ENCODE results near the gene MORN1.
A peak's percentile ranks its signal among the peaks of the same experiment; 100 is the strongest.

Gene MORN1

DNA sequence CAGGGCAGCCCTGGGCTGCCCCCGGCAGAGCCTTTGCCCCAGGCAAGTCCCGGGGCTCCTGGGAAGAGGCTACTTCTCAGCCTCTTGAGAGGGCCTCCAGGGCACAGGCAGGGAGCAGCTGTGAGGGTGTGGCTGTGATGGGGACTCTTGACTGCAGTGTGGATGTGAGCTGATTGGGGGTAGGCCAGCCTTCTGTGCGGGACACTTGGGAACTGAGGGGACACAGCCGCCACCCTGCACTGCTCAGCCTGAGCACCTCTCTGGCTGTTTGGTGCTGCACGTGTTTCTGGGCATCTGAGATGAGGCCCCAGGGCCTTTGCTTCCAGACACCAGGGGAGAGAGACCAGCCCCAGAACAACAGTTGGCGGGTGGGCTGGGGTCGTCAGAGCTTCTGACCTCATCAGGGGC, 101.2 kb downstream of the MORN1 start:
- peak; percentile 50 for DNase-seq (ENCODE audit: low spot score)

DNA sequence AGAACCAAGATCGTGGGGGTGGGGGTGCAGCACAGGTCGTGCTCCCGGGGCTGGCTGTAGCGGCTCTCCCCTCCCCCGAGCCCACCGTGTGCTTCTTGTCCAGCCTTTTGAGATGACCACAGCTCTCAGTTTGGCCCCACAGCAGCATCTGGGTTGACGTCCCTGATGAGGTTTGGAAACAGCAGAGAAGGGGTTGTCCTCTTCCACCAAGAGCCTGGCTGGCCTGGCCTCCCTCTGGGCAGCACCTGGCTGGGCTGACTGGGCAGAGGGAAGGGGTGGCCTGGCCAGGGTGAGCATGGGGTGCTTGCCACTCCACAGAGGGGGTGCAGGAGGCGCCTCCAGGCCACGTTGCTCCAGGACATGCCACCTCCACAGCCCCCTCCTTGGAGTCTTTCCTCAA, 101.7 kb downstream of the MORN1 start:
- no peak for DNase-seq (ENCODE audit: low spot score)

- DNase-seq (ENCODE audit: low spot score), result no peak
Observed at GRCh38 chr1:2288816-2289536, 102.4 kb downstream of the MORN1 start.

- DNase-seq (ENCODE audit: low spot score), result no peak
Observed at GRCh38 chr1:2288311-2288710, 103.0 kb downstream of the MORN1 start.

DNA sequence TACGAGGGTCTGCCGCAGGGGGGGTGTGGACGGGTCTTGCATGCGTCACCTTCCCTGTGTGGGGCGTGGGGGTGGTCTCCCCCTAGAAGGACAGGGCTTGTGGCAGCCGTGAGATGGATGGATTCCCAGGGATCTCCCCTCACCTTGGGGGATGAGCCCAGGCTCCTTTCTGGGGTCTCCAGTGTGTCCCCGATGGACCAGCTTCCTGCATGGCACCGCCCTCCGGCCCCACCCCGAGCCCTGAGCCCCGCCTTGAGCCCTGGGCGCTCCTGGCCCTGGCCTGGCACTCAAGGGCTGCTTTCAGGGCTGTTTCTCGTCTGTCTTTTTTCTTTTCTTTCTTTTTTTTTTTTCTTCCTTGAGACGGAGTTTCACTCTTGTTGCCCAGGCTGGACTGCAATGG, 103.7 kb downstream of the MORN1 start:
- DNase-seq (ENCODE audit: low spot score), result no peak

GRCh38 chr1:2286923-2287322, 104.4 kb downstream of the MORN1 start:
- DNase-seq (ENCODE audit: low spot score), result no peak

- DNase-seq (ENCODE audit: low spot score), result no peak
Observed at GRCh38 chr1:2284932-2285331, 106.4 kb downstream of the MORN1 start.

DNA sequence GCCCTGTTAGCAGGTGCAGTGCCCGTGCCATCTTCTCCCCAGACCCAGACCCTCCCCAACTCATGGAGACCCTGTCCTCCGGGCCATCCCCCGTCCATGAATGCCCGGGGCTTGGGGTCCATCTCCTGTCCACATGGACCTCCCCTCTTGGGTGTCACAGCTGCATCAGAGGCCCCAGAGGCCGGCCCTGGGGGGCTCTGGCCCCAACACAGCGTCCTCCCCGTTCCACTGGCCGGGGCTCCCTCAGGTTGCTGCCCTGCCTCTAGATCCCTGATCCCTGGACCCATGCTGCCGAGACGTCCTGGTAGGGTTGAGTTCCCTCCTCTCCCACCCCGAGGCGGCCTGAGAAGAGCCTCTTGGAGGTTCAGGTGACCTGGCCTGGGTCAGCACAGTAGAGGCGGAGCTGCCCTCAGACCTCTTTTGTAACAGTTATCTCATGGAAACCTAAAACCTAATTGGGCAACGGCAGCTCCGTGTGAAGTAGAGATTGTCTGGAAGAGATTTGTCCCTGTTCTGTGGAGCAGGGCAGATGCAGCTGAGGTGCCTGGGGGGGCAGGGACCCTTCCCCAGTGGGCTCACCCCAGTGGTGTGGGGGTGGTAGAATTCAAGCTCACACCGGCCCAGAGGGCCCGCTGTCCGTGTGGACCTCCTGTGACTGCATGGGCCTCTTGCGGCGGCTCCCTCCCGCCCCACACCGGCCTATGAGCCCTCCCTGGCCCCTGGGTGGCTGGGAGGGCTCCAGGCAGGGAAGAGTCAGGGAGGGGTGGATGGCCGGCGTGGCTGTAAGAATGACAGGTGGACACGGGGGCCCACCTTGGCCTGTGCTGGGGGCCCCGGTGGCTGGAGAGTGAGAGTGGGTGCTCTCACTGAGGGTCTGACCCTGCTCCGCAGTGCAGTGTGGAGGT, 107.1 kb downstream of the MORN1 start:
- no peak for DNase-seq (ENCODE audit: low spot score)

GRCh38 chr1:2283371-2283990, 107.9 kb downstream of the MORN1 start:
- DNase-seq (ENCODE audit: low spot score), result no peak

DNA sequence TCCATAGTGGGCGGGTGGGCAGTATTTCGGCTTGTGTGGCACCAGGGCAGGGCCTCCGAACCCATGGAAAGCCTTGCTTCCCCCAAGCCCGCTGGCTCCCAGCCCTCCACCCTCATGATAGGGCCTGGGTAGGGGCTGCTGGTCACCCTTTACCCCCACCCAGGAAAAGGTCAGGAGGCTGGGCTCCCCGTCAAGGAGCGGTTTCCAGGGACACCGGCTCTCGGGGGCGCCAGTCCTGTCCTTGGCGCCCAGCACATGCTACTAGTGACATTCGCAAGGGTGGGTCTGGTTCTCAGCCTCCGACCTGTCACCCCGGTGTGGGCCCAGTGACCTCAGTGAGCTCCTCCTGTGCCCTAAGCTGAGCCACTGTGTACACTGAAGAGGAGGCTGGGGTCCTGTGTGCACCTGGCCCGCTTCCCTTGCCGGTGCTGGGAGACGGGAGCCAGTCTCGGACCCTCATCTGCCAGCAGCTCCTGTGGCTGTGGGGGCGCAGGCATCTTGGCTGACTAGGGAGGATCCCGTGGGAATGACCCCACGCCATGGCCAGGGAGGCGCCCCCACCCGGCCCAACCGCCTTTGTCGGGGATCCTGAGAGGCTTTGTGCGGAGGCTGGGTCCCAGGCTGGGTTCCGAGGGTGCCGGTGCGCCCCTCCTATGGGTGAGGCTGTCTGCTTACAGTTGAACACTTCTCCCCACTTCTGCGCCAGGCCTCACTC, 108.6 kb downstream of the MORN1 start:
- DNase-seq (ENCODE audit: low spot score), result no peak

DNA sequence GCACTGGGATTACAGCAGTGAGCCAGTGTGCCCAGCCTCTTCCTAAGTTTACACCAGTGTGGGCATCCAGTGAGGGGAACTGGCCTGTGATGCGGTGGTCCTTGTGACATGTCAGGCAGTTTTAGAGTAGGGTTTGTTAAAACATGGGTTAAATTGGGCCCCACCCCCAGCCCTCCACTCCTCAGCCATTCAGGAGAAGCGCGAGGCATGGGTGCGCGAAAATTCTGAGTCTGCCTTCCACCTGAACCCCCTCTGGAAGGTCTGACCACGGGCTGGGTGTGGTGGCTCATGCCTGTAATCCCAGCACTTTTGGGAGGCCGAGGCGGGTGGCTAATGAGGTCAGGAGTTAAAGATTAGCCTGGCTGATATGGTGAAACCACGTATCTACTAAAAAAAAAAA, 111.5 kb downstream of the MORN1 start:
- DNase-seq (ENCODE audit: low spot score), result no peak

DNA sequence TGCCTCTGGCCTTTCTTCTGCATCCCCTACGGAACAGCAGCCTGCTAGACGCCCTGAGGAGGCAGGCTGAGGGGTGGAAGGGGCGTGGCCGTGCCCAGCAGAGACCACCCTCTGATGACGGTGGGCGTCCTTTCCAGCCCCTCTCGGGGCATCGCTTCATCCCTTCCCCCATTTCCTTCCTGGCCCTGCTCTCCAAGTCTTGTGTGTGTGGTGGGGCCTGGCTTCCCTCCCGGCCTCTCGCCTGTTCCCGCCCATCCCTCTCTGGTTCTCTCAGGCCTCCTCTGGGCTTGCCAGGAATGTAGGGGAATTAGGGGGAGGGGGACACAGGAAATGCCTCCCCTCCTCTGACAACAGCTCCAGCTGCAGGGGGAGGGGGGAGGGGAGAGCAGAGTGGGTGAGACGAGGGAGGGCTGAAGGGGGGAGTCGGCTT, 112.1 kb downstream of the MORN1 start:
- no peak for DNase-seq (ENCODE audit: low spot score)

GRCh38 chr1:2278591-2279209, 112.7 kb downstream of the MORN1 start:
- no peak for DNase-seq (ENCODE audit: low spot score)

DNA sequence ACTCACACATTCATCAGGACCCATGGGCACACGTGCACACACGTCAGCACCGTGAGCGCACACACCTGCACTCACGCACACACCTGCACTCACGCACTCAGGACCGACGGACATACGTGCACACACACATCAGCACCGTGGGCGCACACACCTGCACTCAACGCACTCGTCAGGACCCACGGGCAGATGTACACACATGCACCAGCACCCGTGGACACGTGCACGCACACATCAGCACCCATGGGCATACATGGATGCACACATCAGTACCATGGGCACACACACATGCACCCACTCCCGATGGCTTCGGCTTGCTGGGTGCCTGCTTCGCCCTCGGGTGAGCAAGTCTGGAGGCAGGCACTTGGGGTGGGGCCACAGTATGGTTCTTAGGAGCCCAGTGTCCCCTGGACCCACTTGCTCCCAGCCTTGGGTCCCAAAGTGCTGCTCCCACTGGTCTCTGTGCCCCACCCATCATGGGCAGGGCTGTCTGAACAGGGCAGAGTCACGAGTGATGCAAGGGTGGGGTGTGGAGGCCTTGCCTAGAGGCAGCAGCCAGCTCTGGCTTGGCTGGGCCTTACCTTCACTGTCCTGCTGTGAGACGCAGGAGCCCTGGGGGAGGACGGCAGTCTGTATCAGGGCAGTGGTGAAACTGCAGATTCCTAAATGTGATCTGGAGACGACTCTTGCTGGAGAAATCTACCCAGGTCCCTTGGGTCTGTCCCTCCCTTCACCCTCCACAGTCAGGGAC, 113.4 kb downstream of the MORN1 start:
- peak; percentile 34 for DNase-seq (ENCODE audit: low spot score)

DNA sequence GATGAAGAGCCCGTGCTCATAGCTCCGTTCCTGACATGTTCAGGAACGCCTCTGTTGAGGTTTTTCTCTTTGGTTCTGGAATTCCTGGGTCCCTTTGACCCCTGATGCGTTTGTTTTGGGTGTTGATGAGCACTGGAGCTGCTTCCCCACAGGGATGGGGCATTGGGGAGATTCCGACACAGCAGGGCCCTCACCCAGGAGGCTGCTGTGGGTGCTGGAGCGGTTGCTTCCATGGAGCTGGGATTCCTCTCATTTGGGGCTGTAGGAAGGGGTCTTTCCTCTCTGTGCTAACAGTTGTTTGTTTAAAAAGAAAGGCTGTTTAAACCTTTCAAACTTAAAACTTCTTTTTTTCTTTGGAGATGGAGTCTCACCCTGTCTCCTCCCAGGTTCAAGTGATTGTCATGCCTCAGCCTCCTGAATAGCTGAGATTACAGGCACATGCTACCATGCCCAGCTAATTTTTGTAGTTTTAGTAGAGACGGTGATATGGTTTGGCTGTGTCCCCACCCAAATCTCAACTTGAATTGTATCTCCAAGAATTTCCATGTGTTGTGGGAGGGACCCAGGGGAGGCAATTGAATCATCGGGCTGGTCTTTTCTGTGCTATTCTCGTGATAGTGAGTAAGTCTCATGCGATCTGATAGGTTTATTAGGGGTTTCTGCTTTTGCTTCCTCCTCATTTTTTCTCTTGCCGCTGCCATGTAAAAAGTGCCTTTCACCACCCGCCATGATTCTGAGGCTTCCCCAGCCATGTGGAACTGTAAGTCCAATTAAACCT, 114.4 kb downstream of the MORN1 start:
- no peak for DNase-seq (ENCODE audit: low spot score)

DNA sequence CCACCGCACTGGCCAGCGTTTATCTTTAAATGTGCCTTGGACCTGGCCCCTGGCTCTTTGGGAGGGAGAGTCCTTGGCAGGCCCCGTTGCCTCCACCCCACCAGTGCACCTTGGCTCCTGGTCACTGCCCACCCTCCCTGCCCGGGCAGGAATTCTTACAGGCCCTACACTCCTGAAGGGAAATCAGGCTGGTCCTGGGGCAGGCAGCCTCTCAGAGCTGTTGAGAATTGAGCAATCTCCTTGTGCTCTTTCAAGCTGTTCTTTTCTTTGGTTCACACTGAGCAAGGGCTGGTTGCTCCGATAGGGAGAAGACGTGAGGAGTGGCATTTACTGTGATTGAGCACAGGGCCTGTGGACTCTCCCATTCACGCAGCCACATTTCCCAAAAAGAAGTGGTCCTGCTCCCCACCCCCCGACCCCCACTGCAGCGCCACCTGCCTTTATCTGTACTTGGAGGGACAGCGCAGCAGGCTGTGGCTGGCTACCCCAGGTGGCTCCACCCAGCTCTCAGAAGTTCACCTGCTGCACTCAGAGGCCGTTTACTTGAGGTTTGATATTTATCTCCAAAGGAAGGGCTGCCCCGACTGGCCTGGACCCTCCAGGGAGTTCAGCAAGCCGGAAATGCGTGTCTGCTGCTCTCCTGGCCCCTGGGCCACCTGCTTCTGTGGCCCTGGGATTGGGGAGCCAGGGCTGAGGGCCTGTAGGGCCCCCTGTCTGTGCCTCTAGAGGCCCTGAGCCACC, 115.4 kb downstream of the MORN1 start:
- no peak for DNase-seq (ENCODE audit: low spot score)

GRCh38 chr1:2274929-2275475, 116.4 kb downstream of the MORN1 start:
- no peak for DNase-seq (ENCODE audit: low spot score)

DNA sequence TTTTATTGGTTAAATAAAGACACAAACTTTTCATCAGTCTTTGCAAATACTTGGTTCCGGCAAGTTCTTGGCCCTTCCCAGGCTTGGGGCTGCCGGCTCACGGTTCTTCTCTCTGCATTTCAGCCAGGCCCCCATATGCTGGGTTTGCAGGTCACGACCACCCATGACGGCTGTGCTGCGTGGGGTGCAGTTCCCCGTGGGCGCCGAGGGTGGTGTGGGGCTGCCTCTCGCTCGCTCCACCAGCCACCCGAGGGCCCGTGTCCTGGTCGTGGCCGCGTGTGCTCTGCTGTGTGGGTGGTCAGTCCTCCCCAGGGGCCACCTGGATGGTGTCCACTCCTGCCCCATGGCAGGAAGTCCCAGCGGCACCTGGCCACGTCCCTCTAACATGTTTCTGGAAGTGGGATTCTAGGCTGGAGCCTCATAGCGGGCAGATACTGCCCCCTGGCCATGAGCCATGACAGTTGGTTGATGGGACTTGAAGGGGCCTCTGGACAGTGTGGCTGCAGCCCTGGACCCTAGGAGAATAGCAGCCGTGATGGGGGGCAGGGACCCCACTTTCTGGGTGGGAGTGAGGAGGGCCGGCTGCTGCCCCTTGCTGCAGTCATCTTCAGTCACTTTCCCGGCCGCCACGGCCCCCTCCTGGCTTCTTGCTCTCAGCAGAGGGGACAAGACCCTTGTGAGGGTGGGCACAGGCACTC, 117.0 kb downstream of the MORN1 start:
- DNase-seq (ENCODE audit: low spot score), result no peak

All from hematopoietic multipotent progenitor cell treated with erythropoietin and hydrocortisone succinate and interleukin-3 and kit ligand, for 15 days (in vitro differentiated cells).